K562 (cell line): ENCODE measurements around the gene EEF1A1. TPM values are rescaled to one million over a fixed set of nuclear protein-coding genes. Genes with fewer than 3 reads are reported as not detected.

ENCODE experiments used
- ATAC-seq: fragments of 200-7000 bp; cut with Tn5 transposase; 3 replicates; pipeline ENCODE4 v1.9.1; 2020; ENCODE audit warnings: moderate library complexity
- BruUV-seq: library from RNA; stranded (reverse); fragments of 400-500 nt; replicated peaks from 2 replicates; lab custom pipeline; 2021; lab: Mats Ljungman, UMichigan
- CTCF ChIA-PET: fragments of 300-600 bp; formaldehyde crosslinking; extraction: SDS; loops from one replicate; lab custom pipeline; 2021; ENCODE audit warnings: low intra/inter-chr PET ratio; lab: Yijun Ruan, JAX
- POLR2A ChIA-PET: fragments of 300-600, 350-650 bp; sonication (Branson Sonifier 250); formaldehyde crosslinking; extraction: SDS; loops from one replicate; lab custom pipeline; 2021; ENCODE audit warnings: antibody characterized with exemption, inconsistent platforms; lab: Yijun Ruan, JAX
- DNase-seq, 4 experiments: peaks; one replicate each; pipeline versions ENCODE4 v3.0.0 to v3.0.0-alpha.2; 2011 to 2018; ENCODE audit warnings: low spot score in 3 of 4, mixed read lengths in 3 of 4; ENCODE audit errors: extremely low read depth in 1 of 4
- FAIRE-seq: peaks from 2 replicates; lab custom pipeline; 2011; peaks lifted over from hg19 to GRCh38; lab: Jason Lieb, UNC
- H2AFZ ChIP-seq: 2 replicates; pipeline ENCODE4 v1.6.0; 2011; ENCODE audit warnings: low read depth, low read length, control low read depth, inconsistent platforms
- H3K27ac ChIP-seq: fragments of 200-600 bp; 3 replicates; pipeline ENCODE4 v1.8.0; 2011; ENCODE audit warnings: low read depth, mild to moderate bottlenecking, control low read depth, inconsistent platforms, low read length, moderate library complexity, mixed read lengths; ENCODE audit errors: extremely low read depth
- H3K27me3 ChIP-seq, 2 experiments: fragments of 300-600 bp in 1 of 2; 2 replicates in 1 of 2; 3 replicates in 1 of 2; pipeline versions ENCODE4 v1.6.0 to v1.8.0; 2011; ENCODE audit warnings: inconsistent platforms in 2 of 2, low read length in 2 of 2, mild to moderate bottlenecking in 1 of 2, mixed read lengths in 1 of 2, moderate library complexity in 1 of 2; ENCODE audit not compliant: control insufficient read depth in 2 of 2, insufficient read depth in 2 of 2
- H3K36me3 ChIP-seq: fragments of 300-600 bp; 3 replicates; pipeline ENCODE4 v1.8.0; 2011; ENCODE audit warnings: mild to moderate bottlenecking, low read length, inconsistent platforms; ENCODE audit not compliant: control insufficient read depth, insufficient read depth
- H3K4me1 ChIP-seq, 2 experiments: fragments of 200-600 bp in 1 of 2; replicated peaks in 1 of 2; 2 replicates in 1 of 2; 3 replicates in 1 of 2; pipeline versions ENCODE4 v1.5.1 to v1.8.0; 2011; ENCODE audit warnings: inconsistent platforms in 2 of 2, low read length in 2 of 2, mild to moderate bottlenecking in 1 of 2, mixed read lengths in 1 of 2, moderate library complexity in 1 of 2; ENCODE audit not compliant: control insufficient read depth in 2 of 2, insufficient read depth in 2 of 2
- H3K4me2 ChIP-seq: 2 replicates; pipeline ENCODE4 v1.6.1; 2011; ENCODE audit warnings: low read length, control low read depth, inconsistent platforms, mixed read lengths; ENCODE audit not compliant: insufficient read depth
- H3K4me3 ChIP-seq: fragments of 200-600 bp; sonication (generic), shearing (Covaris generic); 2 replicates; pipeline ENCODE4 v1.5.1; 2016; ENCODE audit warnings: control low read depth, inconsistent platforms
- H3K79me2 ChIP-seq: fragments of 200-600 bp; 3 replicates; pipeline ENCODE4 v1.8.0; 2011; ENCODE audit warnings: low read length, inconsistent platforms; ENCODE audit not compliant: control insufficient read depth, insufficient read depth
- H3K9ac ChIP-seq, 2 experiments: 2 replicates each; pipeline versions ENCODE4 v1.6.0 to v1.6.1; 2011; ENCODE audit warnings: low read depth in 2 of 2, low read length in 2 of 2, control low read depth in 1 of 2, inconsistent platforms in 1 of 2, mild to moderate bottlenecking in 1 of 2, mixed read lengths in 1 of 2; ENCODE audit not compliant: insufficient read depth in 1 of 2
- H3K9me1 ChIP-seq: one replicate; pipeline ENCODE4 v1.6.0; 2011; ENCODE audit warnings: inconsistent platforms, mild to moderate bottlenecking, low read length, moderate library complexity; ENCODE audit not compliant: control insufficient read depth, insufficient read depth
- H3K9me3 ChIP-seq: replicated peaks from 2 replicates; pipeline ENCODE4 v1.5.1; 2011; ENCODE audit warnings: low read depth, low read length, inconsistent platforms; ENCODE audit not compliant: control insufficient read depth, insufficient read depth
- H4K20me1 ChIP-seq: replicated peaks from 2 replicates; pipeline ENCODE4 v1.6.1; 2011; ENCODE audit warnings: low read length, inconsistent platforms, mixed read lengths; ENCODE audit not compliant: control insufficient read depth, insufficient read depth
- ARID4B ChIP-seq: sonication (generic); formaldehyde crosslinking; IDR thresholded peaks from 2 replicates; pipeline ENCODE4 v1.8.0; 2022; ENCODE audit warnings: mild to moderate bottlenecking, missing genetic modification reagents
- BCLAF1 ChIP-seq, 2 experiments: fragments of 450-650 bp in 1 of 2; IDR thresholded peaks; 2 replicates each; pipeline ENCODE4 v1.6.1; 2011 to 2017; ENCODE audit warnings: low read depth in 2 of 2, antibody characterized with exemption in 1 of 2, borderline replicate concordance in 1 of 2, low read length in 1 of 2, mild to moderate bottlenecking in 1 of 2, mixed read lengths in 1 of 2; ENCODE audit not compliant: control insufficient read depth in 1 of 2
- BRF1 ChIP-seq: IDR thresholded peaks from 3 replicates; pipeline ENCODE4 v1.6.1; 2011; ENCODE audit warnings: borderline replicate concordance, mild to moderate bottlenecking; ENCODE audit not compliant: insufficient read length; ENCODE audit errors: extremely low read depth
- CHD4 ChIP-seq: fragments of 200-600 bp; sonication (generic); IDR thresholded peaks from 3 replicates; pipeline ENCODE4 v1.6.1; 2012; ENCODE audit warnings: low read depth, mild to moderate bottlenecking, mixed read lengths, low read length, inconsistent platforms; ENCODE audit not compliant: insufficient read depth, insufficient replicate concordance, poor library complexity, severe bottlenecking
- ERF ChIP-seq: fragments of 450-650 bp; formaldehyde crosslinking; IDR thresholded peaks from 2 replicates; pipeline ENCODE4 v1.4.0; 2020; ENCODE audit warnings: mild to moderate bottlenecking, mixed read lengths
- ETV1 ChIP-seq: fragments of 450-650 bp; conservative IDR thresholded peaks from 2 replicates; pipeline ENCODE4 v1.6.1; 2016; ENCODE audit warnings: missing genetic modification characterization, control low read depth, low read depth, missing compliant biosample characterization
- GABPA ChIP-seq: fragments of 200-800 bp; sonication (Bioruptor generic); conservative IDR thresholded peaks from 2 replicates; pipeline ENCODE4 v1.6.1; 2016; ENCODE audit warnings: low read depth, missing genetic modification characterization, missing compliant biosample characterization
- HNRNPH1 ChIP-seq: fragments of 200-400 bp; formaldehyde crosslinking; optimal IDR thresholded peaks from 2 replicates; pipeline ENCODE3; 2017; ENCODE audit warnings: low read depth, mild to moderate bottlenecking, low read length, moderate library complexity
- NFIX ChIP-seq: fragments of 250-450 bp; sonication (Bioruptor Pico); IDR thresholded peaks from 2 replicates; pipeline ENCODE4 v1.4.0; 2020; ENCODE audit warnings: low read depth, mild to moderate bottlenecking, moderate library complexity
- ZNF175 ChIP-seq: fragments of 200-800 bp; sonication (Bioruptor generic); IDR thresholded peaks from 2 replicates; pipeline ENCODE4 v1.6.1; 2016; ENCODE audit warnings: low read depth, mild to moderate bottlenecking, missing genetic modification characterization, missing compliant biosample characterization
- ZNF263 ChIP-seq: sonication (generic); formaldehyde crosslinking; IDR thresholded peaks from 2 replicates; pipeline ENCODE4 v1.8.0; 2022; ENCODE audit warnings: mild to moderate bottlenecking, missing genetic modification reagents, borderline replicate concordance
- ZNF512 ChIP-seq: IDR thresholded peaks from 2 replicates; pipeline ENCODE4 v1.6.1; 2016; ENCODE audit warnings: missing genetic modification characterization, missing compliant biosample characterization
- WGBS: fragments of 100-300 bp; shearing (Covaris generic); methylation state at CpG from one replicate; pipeline ENCODE4 v1.1.6; 2016; ENCODE audit warnings: low coverage, mixed read lengths; ENCODE audit not compliant: insufficient coverage; ENCODE audit errors: missing lambda C conversion rate; 5-methylcytosine and 5-hydroxymethylcytosine counted together
- in situ Hi-C: fragments of 300-500 bp; cut with MboI; formaldehyde crosslinking; loops from 4 replicates; pipeline ENCODE4 v1.15.0; 2018; ENCODE audit warnings: inconsistent platforms, mixed read lengths
- intact Hi-C: fragments of 100-400 bp; cut with micrococcal nuclease; formaldehyde crosslinking; loops from 2 replicates; pipeline ENCODE4 v1.14.2; 2022
- polyA plus RNA-seq, 8 experiments: library from polyadenylated mRNA; depleted of rRNA in 4 of 8; stranded (reverse) in 5 of 8; unstranded in 3 of 8; fragments of >200 nt; fragmentation: Nextera tagmentation in 2 of 8; fragmentation: Illumina TruSeq in 1 of 8; extraction: Ambion mirVana in 2 of 8; extraction: Trizol in 1 of 8; gene quantifications; 2 replicates each; pipeline versions ENCODE4 v1.2.1 to v1.2.3, GENCODE V29; 2011 to 2014; ENCODE audit warnings: inconsistent platforms in 1 of 8, missing spikeins in 1 of 8
- total RNA-seq, 7 experiments: library from RNA; depleted of rRNA in 6 of 7; stranded (reverse); fragments of >200 nt in 6 of 7; fragmentation: Illumina TruSeq in 2 of 7; extraction: Trizol in 2 of 7; gene quantifications; 2 replicates each; pipeline versions ENCODE4 v1.2.1 to v1.2.3, GENCODE V29; 2011 to 2021; ENCODE audit warnings: low replicate concordance in 1 of 7

Gene EEF1A1
- total and polyA plus RNA-seq, 9 of the 15 experiments (the other 6 are each of a cell fraction or from before 2014, with no cell fraction given), result 6,453 to 17,323 (median 11,082) TPM

GRCh38 chr6:73487473-73487872, 33.4 kb downstream of the EEF1A1 start:
- Histone ChIP-seq H3K9me3 (no peaks in the 10 kb centered on the region), H3K4me3 (no peak overlapping the region), H3K4me1 (no peaks in the 10 kb centered on the region), H3K4me2 (no peak overlapping the region), H4K20me1 (no peaks in the 10 kb centered on the region), H3K27ac (no peak overlapping the region), H3K9ac (no peak overlapping the region), H2AFZ (no peak overlapping the region), H3K36me3 (peaks cover 77% of the 10 kb centered on the region), H3K27me3 (no peaks in the 10 kb centered on the region), H3K79me2 (no peaks in the 10 kb centered on the region; the same call in 2 of the 3 replicates), H3K9me1 (no peaks in the 10 kb centered on the region)
- FAIRE-seq, result no peak
- no peak for DNase-seq
- no peak for ATAC-seq
- 99% methylated on average over 6 of the region's 7 CpGs for WGBS
- in situ Hi-C loops (no loop called here), intact Hi-C loops (no loop called here)
- ChIA-PET POLR2A (interaction anchor here (0.7 to 1.4 kb wide), 3 partner anchors 14 to 33 kb away, joined by 3 to 5 read pairs (median 3); partner anchors contain the start of gene EEF1A1), CTCF (no interaction called here)
- no TSS peak for BruUV-seq
- no peak for TF ChIP-seq BRF1
- TF ChIP-seq HNRNPH1, result no peak
- TF ChIP-seq CHD4, result no peak
- TF ChIP-seq NFIX, result no peak
- no peak for TF ChIP-seq GABPA (tag)
- TF ChIP-seq BCLAF1 (IDR thresholded peaks at IDR 0.05; ENCODE audit: borderline replicate concordance in 1 of 2, control insufficient read depth in 1 of 2, low read depth in 2 of 2, low read length in 1 of 2), result no peak
- TF ChIP-seq ARID4B (CRISPR knock-in tag), result no peak
- TF ChIP-seq ZNF512 (tag), result no peak
- no peak for TF ChIP-seq ERF (CRISPR knock-in tag)
- TF ChIP-seq ZNF175 (CRISPR knock-in tag), result no peak
- no peak for TF ChIP-seq ZNF263 (CRISPR knock-in tag)
- TF ChIP-seq ETV1 (tag), result no peak
